ENCODE results near the gene ZCCHC10.
"Not testable (repeated sequence)": the region's sequence is repeated elsewhere in the genome, so short reads cannot be mapped to it uniquely, and the experiment has no call there.

Gene ZCCHC10

DNA sequence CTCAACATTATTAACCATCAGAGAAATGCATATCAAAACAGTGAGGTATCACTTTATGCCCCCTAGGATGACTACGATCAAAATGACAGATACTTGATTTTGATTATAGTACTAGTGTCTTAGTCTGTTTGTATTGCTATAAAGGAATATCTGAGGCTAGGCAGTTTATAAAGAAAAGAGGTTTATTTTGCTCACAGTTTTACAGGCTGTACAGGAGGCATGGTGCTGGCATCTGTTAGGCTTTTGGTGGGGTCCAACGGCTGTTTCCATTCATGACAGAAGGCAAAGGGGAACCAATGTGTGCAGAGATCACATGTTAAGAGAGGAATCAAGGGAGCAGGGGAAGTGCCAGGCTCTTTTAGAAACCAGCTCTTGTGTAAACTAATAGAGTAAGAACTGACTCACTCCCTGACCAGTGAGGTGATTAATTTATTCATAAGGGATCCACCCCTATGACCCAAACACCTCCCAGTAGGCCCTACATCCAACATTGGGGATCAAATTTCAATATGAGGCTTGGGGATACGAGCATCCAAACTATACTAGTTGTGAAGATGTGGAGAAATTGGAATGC lies 46.9 kb downstream of the ZCCHC10 start:
- TF ChIP-seq POLR2A (IDR thresholded peaks at IDR 0.05; ENCODE audit: low read length) (no peak), GATA1 (IDR thresholded peaks at IDR 0.05; ENCODE audit: low read depth, low read length) (no peak)
- DNase-seq: no peak

DNA sequence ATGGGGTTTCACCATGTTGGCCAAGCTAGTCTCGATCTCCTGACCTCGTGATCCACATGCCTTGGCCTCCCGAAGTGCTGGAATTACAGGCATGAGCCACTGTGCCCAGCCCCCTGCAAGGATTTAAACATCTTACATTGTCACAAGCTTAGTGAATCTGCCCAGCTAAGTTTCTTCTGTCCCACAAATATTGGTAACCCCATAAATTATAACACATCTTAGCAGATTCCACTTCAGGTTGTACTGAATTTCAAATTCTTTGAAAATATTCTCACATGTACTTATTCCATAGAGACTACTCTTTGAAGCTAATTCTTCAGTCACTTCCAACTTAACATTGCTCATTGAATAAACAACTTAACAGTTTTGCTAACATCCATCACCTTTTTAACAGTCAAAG lies 49.5 kb downstream of the ZCCHC10 start:
- DNase-seq: no peak
- TF ChIP-seq GATA1 (IDR thresholded peaks at IDR 0.05; ENCODE audit: low read depth, low read length): no peak

DNA sequence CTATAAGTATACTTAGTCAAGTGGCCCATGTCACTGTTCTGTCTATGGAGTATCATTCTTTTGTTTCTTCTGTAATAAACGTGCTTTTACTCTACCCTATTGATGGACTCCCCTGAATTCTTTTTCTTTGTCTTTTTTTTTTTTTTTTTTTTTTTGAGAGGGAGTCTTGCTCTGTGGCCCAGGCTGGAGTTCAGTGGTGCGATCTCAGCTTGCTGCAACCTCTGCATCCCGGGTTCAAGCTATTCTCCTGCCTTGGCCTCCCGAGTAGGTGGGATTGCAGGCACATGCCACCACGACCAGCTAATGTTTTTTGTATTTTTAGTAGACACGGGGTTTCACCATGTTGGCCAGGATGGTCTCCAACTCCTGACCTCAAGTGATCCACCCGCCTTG lies 53.9 kb downstream of the ZCCHC10 start:
- not testable (repeated sequence) for DNase-seq

GRCh38 chr5:132971483-132972435 lies 54.6 kb downstream of the ZCCHC10 start:
- peak; percentile 30 to 46 for DNase-seq
- TF ChIP-seq POLR2A (IDR thresholded peaks at IDR 0.05; ENCODE audit: low read length) (no peak), GATA1 (IDR thresholded peaks at IDR 0.05; ENCODE audit: low read depth, low read length) (no peak)

DNA sequence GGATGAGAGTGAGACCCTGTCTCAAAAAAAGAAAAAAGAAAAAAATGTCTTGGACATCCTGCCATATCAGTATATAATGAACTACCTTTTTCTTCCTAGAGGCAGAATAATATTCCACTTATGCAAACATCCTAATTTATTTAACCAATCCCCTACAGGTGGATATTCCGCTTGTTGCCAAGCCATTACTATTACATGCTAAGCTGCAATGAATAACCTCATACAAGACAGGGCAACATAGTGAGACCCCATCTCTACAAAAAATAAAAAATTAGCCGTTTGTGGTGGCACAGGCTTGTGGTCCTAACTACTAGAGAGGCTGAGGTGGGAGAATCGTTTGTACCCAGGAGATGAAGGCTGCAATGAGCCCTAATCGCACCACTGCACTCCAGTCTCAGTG lies 61.2 kb downstream of the ZCCHC10 start:
- TF ChIP-seq GATA1 (IDR thresholded peaks at IDR 0.05; ENCODE audit: low read depth, low read length) (no peak), POLR2A (IDR thresholded peaks at IDR 0.05; ENCODE audit: low read length) (no peak)

DNA sequence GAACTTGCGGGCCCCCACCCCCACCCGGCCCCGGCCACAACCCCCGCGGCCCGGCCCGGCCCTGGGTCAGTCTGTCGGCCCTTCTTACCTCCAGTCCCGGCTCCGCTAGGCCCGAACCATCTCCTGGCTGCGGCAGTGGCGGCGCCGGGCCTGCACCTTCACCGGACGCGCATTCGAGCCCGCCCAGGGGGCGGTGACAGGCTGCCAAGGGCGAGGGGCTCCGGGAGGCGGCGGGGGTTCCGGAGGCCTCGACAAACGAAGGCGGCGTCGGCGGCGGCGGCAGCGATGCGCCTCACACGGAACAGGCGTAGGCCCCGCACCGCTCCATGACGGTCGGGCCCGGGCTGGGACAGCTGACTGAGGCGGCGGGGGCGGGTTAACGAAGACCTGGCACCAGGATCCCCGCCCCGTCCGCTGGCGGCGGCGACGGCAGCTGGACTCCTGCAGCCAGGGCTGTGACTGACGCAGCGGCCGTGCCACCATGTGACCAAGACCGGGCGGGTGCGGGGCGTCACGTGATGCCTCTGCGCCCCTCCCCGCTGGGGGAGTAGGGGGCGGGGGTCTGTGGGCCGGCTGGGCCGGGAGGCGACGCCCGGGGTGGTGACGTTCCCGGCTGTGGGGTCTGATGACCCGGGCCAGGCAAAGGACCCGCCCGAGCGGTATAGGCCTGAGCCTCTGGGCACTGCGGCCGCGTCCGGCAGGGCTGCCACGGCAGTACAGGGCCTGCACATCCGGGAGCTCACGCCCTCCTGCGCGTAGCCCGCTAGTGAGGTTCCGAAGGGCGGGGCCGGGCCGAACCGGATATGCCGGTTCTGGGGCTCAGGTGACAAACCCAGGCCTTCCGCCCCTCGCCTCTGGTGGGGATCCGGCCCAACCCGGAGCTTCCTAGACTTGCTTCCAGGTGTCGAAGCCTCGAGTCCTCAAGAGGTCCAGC lies 62.9 kb downstream of the ZCCHC10 start, which contains the start of gene AFF4:
AFF4 (minus strand) TSS at position 464 of the 934 bp plus-strand sequence. CDS start 26,445 bp downstream, outside the sequence.
- DNase-seq: peak; percentile 96 to 97
- TF ChIP-seq GATA1 (IDR thresholded peaks at IDR 0.05; ENCODE audit: low read depth, low read length) (no peak), POLR2A (IDR thresholded peaks at IDR 0.05; ENCODE audit: low read length) (peak; percentile 85)

More for the DNA sequence above, 61.2 kb downstream of the ZCCHC10 start:
- no peak for DNase-seq

DNA sequence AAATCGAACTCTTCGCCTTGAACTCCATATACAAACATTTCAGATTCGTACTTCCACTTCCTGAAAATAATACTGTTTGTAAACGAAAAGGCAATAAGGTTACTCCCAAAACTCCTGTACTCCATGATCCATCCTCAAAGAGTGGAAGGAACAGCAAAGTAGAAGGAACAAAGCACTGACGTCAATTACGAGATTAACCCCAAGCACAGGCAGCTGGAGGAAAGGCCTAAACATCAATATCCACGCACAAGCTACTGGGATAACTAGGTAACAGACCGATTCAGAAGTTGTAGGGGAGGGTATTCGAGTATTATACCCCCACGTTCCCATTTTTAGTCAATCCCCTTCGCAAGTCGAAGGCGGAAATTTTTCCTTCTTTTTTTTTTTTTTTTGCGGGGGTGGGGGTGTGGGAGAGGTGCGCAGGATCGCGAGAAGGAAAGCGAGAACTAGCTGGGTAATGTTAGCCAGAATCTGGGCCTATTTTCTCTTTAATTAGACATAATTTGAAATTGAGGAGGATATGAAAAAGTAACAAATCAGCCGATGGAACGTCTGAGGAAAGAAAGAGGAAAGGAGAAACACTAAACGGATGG lies 63.8 kb downstream of the ZCCHC10 start:
- peak; percentile 70 to 78 for DNase-seq

GRCh38 chr5:132961887-132962286 lies 64.5 kb downstream of the ZCCHC10 start:
- DNase-seq: peak; percentile 33 to 51
- TF ChIP-seq GATA1 (IDR thresholded peaks at IDR 0.05; ENCODE audit: low read depth, low read length): no peak
- no peak for TF ChIP-seq POLR2A (IDR thresholded peaks at IDR 0.05; ENCODE audit: low read length)

More for the DNA sequence above, 63.8 kb downstream of the ZCCHC10 start:
- no peak for TF ChIP-seq POLR2A (IDR thresholded peaks at IDR 0.05; ENCODE audit: low read length)
- TF ChIP-seq GATA1 (IDR thresholded peaks at IDR 0.05; ENCODE audit: low read depth, low read length): no peak

- DNase-seq: not testable (repeated sequence)
These were observed 65.1 kb downstream of the ZCCHC10 start for GRCh38 chr5:132961123-132961815.

DNA sequence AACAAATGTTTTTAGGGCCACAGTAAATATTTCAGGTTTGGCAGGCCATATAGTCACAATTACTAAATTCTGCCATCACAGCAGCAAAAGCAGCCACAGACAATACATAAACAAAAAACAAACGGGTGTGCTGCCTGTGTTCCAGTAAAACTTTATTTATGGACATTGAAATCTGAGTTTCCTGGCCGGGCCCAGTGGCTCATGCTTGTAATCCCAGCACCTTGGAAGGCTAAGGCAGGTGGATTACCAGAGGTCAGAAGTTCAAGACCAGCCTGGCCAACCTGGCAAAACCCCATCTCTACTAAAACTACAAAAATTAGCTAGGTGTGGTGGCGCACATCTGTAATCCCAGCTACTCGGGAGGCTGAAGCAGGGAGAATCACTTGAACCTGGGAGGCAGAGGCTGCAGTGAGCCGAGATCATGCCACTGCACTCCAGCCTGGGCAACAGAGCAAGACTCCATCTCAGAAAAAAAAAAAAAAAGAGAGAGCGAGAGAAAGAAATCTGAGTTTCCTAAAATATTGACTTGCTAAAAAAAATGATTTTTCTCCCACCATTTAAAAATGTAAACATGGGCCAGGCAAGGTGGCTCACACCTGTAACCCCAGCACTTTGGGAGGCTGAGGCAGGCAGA lies 70.1 kb downstream of the ZCCHC10 start:
- DNase-seq: not testable (repeated sequence)

DNA sequence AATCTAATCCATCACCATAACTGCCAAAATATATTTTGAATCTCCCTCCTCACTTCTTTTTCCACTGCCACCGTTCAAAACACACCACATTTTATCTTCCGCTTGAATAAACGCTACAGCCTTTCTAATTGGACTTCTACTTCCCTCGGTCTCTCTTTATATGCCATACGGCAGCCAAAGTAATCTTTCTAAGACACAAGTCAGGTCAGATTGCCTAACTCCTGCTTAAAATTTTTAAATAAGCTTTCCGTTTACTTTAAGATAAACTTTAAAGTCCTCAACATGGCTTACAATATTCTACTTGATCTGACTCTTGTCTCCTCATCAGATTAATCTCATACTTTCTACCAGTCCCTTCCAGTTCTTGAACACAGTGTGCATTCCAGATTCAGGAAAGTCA lies 72.6 kb downstream of the ZCCHC10 start:
- TF ChIP-seq POLR2A (IDR thresholded peaks at IDR 0.05; ENCODE audit: low read length) (no peak), GATA1 (IDR thresholded peaks at IDR 0.05; ENCODE audit: low read depth, low read length) (no peak)
- DNase-seq: no peak

DNA sequence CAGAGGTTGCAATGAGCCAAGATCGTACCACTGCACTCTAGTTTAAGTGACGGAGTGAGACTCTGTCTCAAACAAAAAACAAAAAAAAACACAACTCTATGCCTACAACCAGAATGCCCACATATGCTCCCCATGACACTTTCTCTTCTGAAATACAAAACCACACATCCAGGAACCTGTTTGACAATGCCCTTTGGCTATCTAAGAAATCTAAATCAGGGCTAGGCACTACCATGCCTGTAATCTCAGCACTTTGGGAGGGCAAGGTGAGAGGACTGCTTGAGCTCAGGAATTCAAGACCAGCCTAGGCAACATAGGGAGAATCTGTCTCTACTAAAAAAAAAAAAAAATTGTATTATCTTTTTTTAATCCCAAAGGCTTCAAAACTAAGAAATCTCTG lies 73.5 kb downstream of the ZCCHC10 start:
- DNase-seq: no peak
- TF ChIP-seq GATA1 (IDR thresholded peaks at IDR 0.05; ENCODE audit: low read depth, low read length): no peak
- no peak for TF ChIP-seq POLR2A (IDR thresholded peaks at IDR 0.05; ENCODE audit: low read length)

DNA sequence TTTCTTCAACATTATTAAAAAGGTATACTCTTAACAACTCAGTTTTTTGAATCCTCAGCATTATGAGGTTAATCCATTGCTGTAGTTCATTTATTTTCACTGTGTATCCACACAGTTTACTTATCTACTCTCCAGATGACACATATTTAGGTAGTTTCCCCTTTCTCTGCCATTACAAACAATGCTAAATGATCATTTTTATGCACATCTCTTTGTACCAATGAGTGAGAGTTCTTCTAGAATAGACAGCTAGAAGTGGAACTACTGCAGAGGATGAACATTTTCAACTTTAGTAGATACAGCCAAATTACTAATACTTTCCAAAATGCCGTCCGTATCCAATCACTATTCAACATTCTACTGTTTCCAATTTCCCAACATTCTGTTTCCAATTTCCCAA lies 74.5 kb downstream of the ZCCHC10 start:
- no peak for TF ChIP-seq GATA1 (IDR thresholded peaks at IDR 0.05; ENCODE audit: low read depth, low read length)
- TF ChIP-seq POLR2A (IDR thresholded peaks at IDR 0.05; ENCODE audit: low read length): no peak
- no peak for DNase-seq

Data from erythroblast (primary cell).